ENCODE measurements around the gene CHMP1A. TPM values are rescaled to one million over a fixed set of nuclear protein-coding genes. Genes with fewer than 3 reads are reported as not detected.

The CHMP1A gene
- total RNA-seq, 1 experiment from 2014 or later: 158 TPM

GRCh38 chr16:89697161-89697615 lies 39.7 kb upstream of the CHMP1A start:
- no TSS peak for BruUV-seq (replicated peaks)
- DNase-seq (ENCODE audit: low read depth, low spot score) (no peak), ATAC-seq (no peak)
- intact Hi-C loops (cut with micrococcal nuclease): no loop called here
- ChIA-PET RAD21 (ENCODE audit: low non-redundant PET in 1 of 2, low total read pairs in 2 of 2, uncharacterized antibody in 2 of 2, unreplicated experiment in 2 of 2) (no interaction called here), CTCF (no interaction called here), POLR2A (interaction anchor here (0.6 to 1.2 kb wide), 3 partner anchors 9 to 13 kb away, joined by 3 read pairs; partner anchors contain the start of gene CDK10)
- H3K27ac ChIP-seq (ENCODE audit: low read depth, low read length): no peak overlapping the region; the same call in 1 of the 2 replicates
- peaks cover 11 to 22% of the 10 kb centered on the region in 2 experiments for H3K4me1 ChIP-seq (ENCODE audit: control insufficient read depth in 1 of 2, insufficient read depth in 2 of 2, low read length in 2 of 2)
- no peak overlapping the region for H3K9ac ChIP-seq (ENCODE audit: low read length)
- no peak overlapping the region for H2AFZ ChIP-seq (ENCODE audit: low read depth, low read length, poor library complexity, severe bottlenecking)
- TF ChIP-seq SP1 (IDR thresholded peaks at IDR 0.05; ENCODE audit: low read depth) (no peak), CTCF (IDR thresholded peaks at IDR 0.05 in 2 of 3, conservative IDR thresholded peaks at IDR 0.05 in 1 of 3; ENCODE audit: borderline replicate concordance in 1 of 3, insufficient read depth in 1 of 3, low read depth in 2 of 3, low read length in 2 of 3) (no peak), ZNF274 (IDR thresholded peaks at IDR 0.05; ENCODE audit: low read depth, low read length) (no peak), EGR1 (IDR thresholded peaks at IDR 0.05; ENCODE audit: low read depth) (no peak), JUND (IDR thresholded peaks at IDR 0.05) (no peak), ELF1 (IDR thresholded peaks at IDR 0.05; ENCODE audit: borderline replicate concordance, low read depth) (no peak), EZH2phosphoT487 (IDR thresholded peaks at IDR 0.05; ENCODE audit: borderline replicate concordance) (no peak), FOSL1 (IDR thresholded peaks at IDR 0.05; ENCODE audit: low read depth) (no peak), YY1 (IDR thresholded peaks at IDR 0.05; ENCODE audit: extremely low read depth, insufficient replicate concordance, low read depth, low read length) (no peak), MAX (IDR thresholded peaks at IDR 0.05) (no peak), POLR2A (IDR thresholded peaks at IDR 0.05; ENCODE audit: borderline replicate concordance, extremely low read depth, insufficient read depth, insufficient read length) (no peak), CEBPB (IDR thresholded peaks at IDR 0.05; ENCODE audit: low read depth) (no peak), CBX3 (IDR thresholded peaks at IDR 0.05; ENCODE audit: low read depth) (no peak), ATF3 (IDR thresholded peaks at IDR 0.05) (no peak), EZH2 (IDR thresholded peaks at IDR 0.05) (no peak), RAD21 (IDR thresholded peaks at IDR 0.05; ENCODE audit: low read depth) (no peak), SRF (IDR thresholded peaks at IDR 0.05; ENCODE audit: low read depth) (no peak), SIN3A (IDR thresholded peaks at IDR 0.05; ENCODE audit: low read depth) (no peak), POLR2AphosphoS5 (IDR thresholded peaks at IDR 0.05; ENCODE audit: low read depth, low read length) (no peak)
- no peak overlapping the region for H3K4me3 ChIP-seq (replicated peaks in 1 of 2; ENCODE audit: low read depth in 1 of 2, low read length in 2 of 2)
- H3K9me2 ChIP-seq (ENCODE audit: insufficient read depth): no peaks in the 10 kb centered on the region
- H3K79me2 ChIP-seq (ENCODE audit: insufficient read depth, low read length): peaks cover 24% of the 10 kb centered on the region
- H3K36me3 ChIP-seq (ENCODE audit: control insufficient read depth in 1 of 2, insufficient read depth in 2 of 2, low read length in 2 of 2): peaks cover 18 to 40% of the 10 kb centered on the region in 2 experiments; a peak in 3 of 4 replicates
- H4K20me1 ChIP-seq (ENCODE audit: insufficient read depth): peaks cover 3% of the 10 kb centered on the region; the same call in 1 of the 2 replicates
- no peaks in the 10 kb centered on the region for H3K9me3 ChIP-seq (ENCODE audit: control insufficient read depth in 1 of 2, insufficient read depth in 1 of 2, low read depth in 1 of 2, low read length in 2 of 2)
- H3K27me3 ChIP-seq (ENCODE audit: insufficient read depth, low read length): no peaks in the 10 kb centered on the region
- H3K4me2 ChIP-seq (ENCODE audit: low read length): no peak overlapping the region

Measured in HCT116 (cell line).